Activated naive CD4-positive, alpha-beta T cell treated with anti-CD3 and anti-CD28 coated beads for 36 hours (primary cell): Measurements from ENCODE around the gene RASSF8. TPM values are rescaled to one million over a fixed set of nuclear protein-coding genes. Genes with fewer than 3 reads are reported as not detected.

Experiments
- CTCF ChIA-PET: fragments of 350-600 bp; sonication (Branson Sonifier 250); formaldehyde crosslinking; loops from one replicate; lab custom pipeline; 2021; ENCODE audit warnings: antibody characterized with exemption; lab: Charles Lee
- DNase-seq: peaks from one replicate; pipeline ENCODE4 v3.0.0-alpha.2; 2020
- H3K27ac Mint-ChIP-seq: one replicate; pipeline ENCODE4 v1.8.0; 2021; ENCODE audit warnings: mild to moderate bottlenecking, mixed read lengths
- H3K27me3 Mint-ChIP-seq: one replicate; pipeline ENCODE4 v1.8.0; 2021; ENCODE audit warnings: low read depth, mixed read lengths
- H3K36me3 Mint-ChIP-seq: one replicate; pipeline ENCODE4 v1.8.0; 2021; ENCODE audit warnings: low read depth, mixed read lengths
- H3K4me1 Mint-ChIP-seq: one replicate; pipeline ENCODE4 v1.8.0; 2021; ENCODE audit warnings: low read depth, mixed read lengths
- H3K4me3 Mint-ChIP-seq: one replicate; pipeline ENCODE4 v1.8.0; 2021; ENCODE audit warnings: mild to moderate bottlenecking, moderate library complexity, mixed read lengths
- H3K9me3 Mint-ChIP-seq: one replicate; pipeline ENCODE4 v1.8.0; 2021; ENCODE audit warnings: mixed read lengths
- intact Hi-C: fragments of 100-400 bp; cut with micrococcal nuclease; formaldehyde crosslinking; loops from one replicate; pipeline ENCODE4 v1.15.1; 2023
- total RNA-seq, 2 experiments: library from RNA; stranded (reverse); gene quantifications; one replicate each; pipeline ENCODE4 v1.2.3, GENCODE V29; 2021

The RASSF8 gene
- total RNA-seq, 2 experiments from 2014 or later: 0.32 to 0.81 TPM

GRCh38 chr12:26128168-26128567, 169.7 kb downstream of the RASSF8 start:
- no peaks in the 10 kb centered on the region for H3K36me3 Mint-ChIP-seq
- H3K27ac Mint-ChIP-seq: no peak overlapping the region
- H3K27me3 Mint-ChIP-seq: peaks cover 68% of the 10 kb centered on the region
- no peaks in the 10 kb centered on the region for H3K9me3 Mint-ChIP-seq
- intact Hi-C loops: no loop called here
- H3K4me1 Mint-ChIP-seq: peaks cover 17% of the 10 kb centered on the region
- DNase-seq: no peak
- H3K4me3 Mint-ChIP-seq: no peak overlapping the region
- CTCF ChIA-PET: interaction anchor here (1.8 kb wide), 1 partner anchor 9 kb away, joined by 5 read pairs; no protein-coding TSS in a partner anchor

Other genes starting within 250 kb of the RASSF8 start
- not detected for gene BHLHE41, start 166.4 kb downstream of the RASSF8 start, total RNA-seq
- gene SSPN, start 236.9 kb downstream of the RASSF8 start, total RNA-seq: not detected